Measurements from ENCODE around the gene OR2AG1. TPM values are rescaled to one million over a fixed set of nuclear protein-coding genes. Genes with fewer than 3 reads are reported as not detected.

Gene OR2AG1
- total and polyA plus RNA-seq, 2 experiments from 2014 or later: 0.83 TPM; not detected in 1

DNA sequence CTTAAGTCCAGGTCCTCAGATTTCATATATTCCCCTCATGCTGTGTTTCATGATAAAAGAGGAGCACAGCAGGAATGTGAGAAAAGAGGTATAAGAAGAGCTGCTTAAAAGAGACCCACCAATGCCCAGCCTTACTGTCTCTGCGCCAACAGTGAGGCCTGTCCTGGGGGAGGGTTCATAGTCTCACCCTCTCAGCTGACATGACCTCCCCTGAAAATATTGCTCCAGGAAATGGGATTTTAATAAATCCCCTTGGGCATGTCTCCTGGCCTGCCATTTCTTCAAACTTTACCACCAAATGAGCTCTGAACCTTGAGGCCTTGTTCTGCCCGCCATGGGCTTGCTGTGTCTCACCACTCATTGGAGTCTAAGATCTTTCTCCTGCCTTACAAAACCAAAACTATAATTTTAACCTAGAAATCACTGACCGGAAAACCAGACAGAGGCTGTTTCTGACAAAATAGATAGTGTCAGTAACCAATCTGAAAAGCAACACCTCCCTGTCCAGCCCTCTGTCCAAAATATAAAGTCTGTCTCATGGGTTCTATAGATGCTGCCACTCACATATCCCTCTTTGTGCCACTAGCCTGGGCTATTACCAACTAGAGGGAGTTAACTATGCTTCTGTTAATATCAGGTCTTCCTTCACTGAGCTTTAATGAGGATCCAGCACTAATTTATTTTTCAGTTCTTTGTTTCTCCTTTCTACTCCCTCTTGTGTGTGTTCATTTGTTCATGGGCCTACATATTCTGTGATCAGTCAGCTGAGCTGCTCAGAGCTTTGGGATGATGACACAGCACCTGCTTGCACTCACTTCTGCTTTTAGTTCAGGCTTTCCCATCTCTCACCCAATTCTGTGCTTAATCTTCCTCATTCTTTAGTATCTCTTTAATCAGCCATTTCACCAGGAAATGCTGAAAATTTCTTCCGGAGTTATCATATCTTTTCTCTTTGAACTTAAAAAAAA is 10.6 kb upstream of the OR2AG1 start, which contains the start of gene OR2AG2:
TSS of gene OR2AG2 (minus strand) at position 51 of the 968 bp plus-strand sequence. CDS start 3,019 bp downstream, outside the sequence.
- no peaks in the 10 kb centered on the region for H4K20me1 ChIP-seq (ENCODE audit: insufficient read depth, poor library complexity, severe bottlenecking)
- WGBS (ENCODE audit: low lambda C conversion rate, missing lambda C conversion rate): 72% methylated on average over 4 of the region's 4 CpGs
- no peaks in the 10 kb centered on the region for H3K27me3 ChIP-seq
- no peak within 1 kb of the TSS for H3K27ac ChIP-seq
- H3K4me2 ChIP-seq: no peak within 1 kb of the TSS
- TF ChIP-seq EZH2 (IDR thresholded peaks at IDR 0.05; ENCODE audit: borderline replicate concordance) (no peak), EZH2phosphoT487 (IDR thresholded peaks at IDR 0.05; ENCODE audit: low read depth, severe bottlenecking, unreplicated experiment) (no peak)
- TF ChIP-seq, protein P1, sequence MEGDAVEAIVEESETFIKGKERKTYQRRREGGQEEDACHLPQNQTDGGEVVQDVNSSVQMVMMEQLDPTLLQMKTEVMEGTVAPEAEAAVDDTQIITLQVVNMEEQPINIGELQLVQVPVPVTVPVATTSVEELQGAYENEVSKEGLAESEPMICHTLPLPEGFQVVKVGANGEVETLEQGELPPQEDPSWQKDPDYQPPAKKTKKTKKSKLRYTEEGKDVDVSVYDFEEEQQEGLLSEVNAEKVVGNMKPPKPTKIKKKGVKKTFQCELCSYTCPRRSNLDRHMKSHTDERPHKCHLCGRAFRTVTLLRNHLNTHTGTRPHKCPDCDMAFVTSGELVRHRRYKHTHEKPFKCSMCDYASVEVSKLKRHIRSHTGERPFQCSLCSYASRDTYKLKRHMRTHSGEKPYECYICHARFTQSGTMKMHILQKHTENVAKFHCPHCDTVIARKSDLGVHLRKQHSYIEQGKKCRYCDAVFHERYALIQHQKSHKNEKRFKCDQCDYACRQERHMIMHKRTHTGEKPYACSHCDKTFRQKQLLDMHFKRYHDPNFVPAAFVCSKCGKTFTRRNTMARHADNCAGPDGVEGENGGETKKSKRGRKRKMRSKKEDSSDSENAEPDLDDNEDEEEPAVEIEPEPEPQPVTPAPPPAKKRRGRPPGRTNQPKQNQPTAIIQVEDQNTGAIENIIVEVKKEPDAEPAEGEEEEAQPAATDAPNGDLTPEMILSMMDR (IDR thresholded peaks at IDR 0.05; ENCODE audit: poor library complexity): no peak
- H3K4me1 ChIP-seq (ENCODE audit: insufficient read depth): no peaks in the 10 kb centered on the region
- H3K36me3 ChIP-seq (replicated peaks; ENCODE audit: insufficient read depth, low read depth): no peaks in the 10 kb centered on the region
- no peaks in the 10 kb centered on the region for H3K79me2 ChIP-seq
- no peaks in the 10 kb centered on the region for H3K9me3 ChIP-seq (ENCODE audit: low read depth)
- H2AFZ ChIP-seq: no peak within 1 kb of the TSS
- H3K9me2 ChIP-seq (replicated peaks; ENCODE audit: insufficient read depth): no peaks in the 10 kb centered on the region
- no peak within 1 kb of the TSS for H3K4me3 ChIP-seq
- DNase-seq (ENCODE audit: low spot score): no peak

DNA sequence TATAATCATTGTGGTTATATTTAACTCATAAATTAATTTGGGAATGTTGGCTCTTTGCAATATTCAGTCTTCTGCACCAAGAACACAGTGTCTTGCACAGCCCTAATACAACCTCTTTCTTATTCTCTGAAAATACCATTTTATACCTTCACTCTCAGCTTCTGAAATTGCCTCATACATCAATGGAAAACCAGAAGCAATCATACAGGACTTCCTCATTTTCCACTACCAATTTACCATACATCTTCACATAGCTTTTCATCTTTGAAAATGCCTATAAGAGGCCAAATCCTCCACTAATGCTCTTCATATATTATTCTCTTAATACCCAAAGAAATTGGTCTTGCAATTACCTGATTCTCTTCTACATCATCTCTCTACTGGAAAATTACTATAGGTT is 4.3 kb upstream of the OR2AG1 start:
- TF ChIP-seq, protein P1 (IDR thresholded peaks at IDR 0.05; ENCODE audit: poor library complexity): no peak
- no peak for TF ChIP-seq EZH2phosphoT487 (IDR thresholded peaks at IDR 0.05; ENCODE audit: low read depth, severe bottlenecking, unreplicated experiment)
- no peak for TF ChIP-seq EZH2 (IDR thresholded peaks at IDR 0.05; ENCODE audit: borderline replicate concordance)

DNA sequence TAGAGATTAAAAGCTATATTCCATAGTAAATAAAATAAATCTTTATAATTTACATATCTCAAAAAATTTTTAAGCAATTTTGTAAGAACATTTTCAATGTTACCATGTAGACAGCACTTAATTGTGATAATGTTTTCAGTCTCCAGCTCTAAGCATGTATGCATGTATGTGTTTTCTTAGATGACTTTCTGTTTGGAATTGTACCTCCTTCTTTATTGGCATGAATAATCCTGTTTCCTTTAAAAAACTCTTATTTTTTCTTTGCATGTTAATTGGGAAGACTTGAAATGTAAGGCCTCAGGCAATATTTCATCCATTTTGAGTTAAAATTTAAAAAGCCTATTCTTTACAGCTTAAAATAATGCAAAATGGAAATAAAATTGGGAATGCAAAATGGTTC is 2.0 kb upstream of the OR2AG1 start:
- Histone ChIP-seq H3K79me2 (no peaks in the 10 kb centered on the region), H3K27me3 (no peaks in the 10 kb centered on the region), H3K9me3 (ENCODE audit: low read depth) (no peaks in the 10 kb centered on the region), H4K20me1 (ENCODE audit: insufficient read depth, poor library complexity, severe bottlenecking) (no peaks in the 10 kb centered on the region), H3K27ac (no peak overlapping the region), H3K36me3 (replicated peaks; ENCODE audit: insufficient read depth, low read depth) (no peaks in the 10 kb centered on the region), H3K4me1 (ENCODE audit: insufficient read depth) (no peaks in the 10 kb centered on the region), H3K4me2 (no peak overlapping the region), H3K9me2 (replicated peaks; ENCODE audit: insufficient read depth) (no peaks in the 10 kb centered on the region), H2AFZ (no peak overlapping the region), H3K4me3 (no peak overlapping the region)
- TF ChIP-seq, protein P1 (IDR thresholded peaks at IDR 0.05; ENCODE audit: poor library complexity): no peak
- no peak for TF ChIP-seq EZH2 (IDR thresholded peaks at IDR 0.05; ENCODE audit: borderline replicate concordance)
- no peak for TF ChIP-seq EZH2phosphoT487 (IDR thresholded peaks at IDR 0.05; ENCODE audit: low read depth, severe bottlenecking, unreplicated experiment)
- DNase-seq (ENCODE audit: low spot score): no peak

More for the DNA sequence above, 4.3 kb upstream of the OR2AG1 start:
- H2AFZ ChIP-seq: no peak overlapping the region
- no peaks in the 10 kb centered on the region for H3K4me1 ChIP-seq (ENCODE audit: insufficient read depth)
- no peak overlapping the region for H3K4me3 ChIP-seq
- H3K27ac ChIP-seq: no peak overlapping the region
- H3K79me2 ChIP-seq: no peaks in the 10 kb centered on the region
- H3K9me2 ChIP-seq (replicated peaks; ENCODE audit: insufficient read depth): no peaks in the 10 kb centered on the region
- H3K4me2 ChIP-seq: no peak overlapping the region
- no peaks in the 10 kb centered on the region for H3K9me3 ChIP-seq (ENCODE audit: low read depth)
- H3K36me3 ChIP-seq (replicated peaks; ENCODE audit: insufficient read depth, low read depth): no peaks in the 10 kb centered on the region
- no peaks in the 10 kb centered on the region for H4K20me1 ChIP-seq (ENCODE audit: insufficient read depth, poor library complexity, severe bottlenecking)
- H3K27me3 ChIP-seq: no peaks in the 10 kb centered on the region
- DNase-seq (ENCODE audit: low spot score): no peak

Measured in hepatocyte (in vitro differentiated cells).